Ascending aorta (tissue), 2 donors: ENCODE measurements around the gene IL20RA. TPM values are rescaled to one million over a fixed set of nuclear protein-coding genes. Genes with fewer than 3 reads are reported as not detected.

ENCODE experiments used
- DNase-seq, 2 donors: peaks; one replicate each; pipeline ENCODE4 v3.0.0-alpha.2; 2019; ENCODE audit warnings: low spot score in 2 of 2
- H3K27ac ChIP-seq, 2 donors: fragments of 200-600 bp; sonication (generic); one replicate each; pipeline ENCODE4 v1.5.1; 2016 to 2017; ENCODE audit warnings: mild to moderate bottlenecking in 1 of 2
- H3K27me3 ChIP-seq: fragments of 200-600 bp; sonication (generic); one replicate; pipeline ENCODE4 v1.5.1; 2017
- H3K36me3 ChIP-seq, 2 donors: fragments of 200-600 bp; sonication (generic); one replicate each; pipeline ENCODE4 v1.5.1; 2016
- H3K4me1 ChIP-seq, 2 donors: fragments of 200-600 bp; sonication (generic); one replicate each; pipeline ENCODE4 v1.5.1; 2016 to 2017; ENCODE audit warnings: mild to moderate bottlenecking in 1 of 2
- H3K4me3 ChIP-seq, 2 donors: fragments of 200-600 bp; sonication (generic); one replicate each; pipeline ENCODE4 v1.5.1; 2016 to 2017; ENCODE audit warnings: mild to moderate bottlenecking in 1 of 2
- H3K9me3 ChIP-seq, 2 donors: fragments of 200-600 bp; sonication (generic); one replicate each; pipeline ENCODE4 v1.5.1; 2016
- CTCF ChIP-seq, 3 experiments: fragments of 200-600 bp in 2 of 3; fragments of 450-650 bp in 1 of 3; sonication (generic) in 2 of 3; IDR thresholded peaks; one replicate each; pipeline ENCODE4 v1.5.1; 2016 to 2019; ENCODE audit warnings: antibody characterized with exemption in 3 of 3, mild to moderate bottlenecking in 1 of 3, moderate library complexity in 1 of 3
- intact Hi-C: fragments of 100-400 bp; cut with DNase I; formaldehyde crosslinking; loops from one replicate; pipeline ENCODE4 v1.15.1; 2023
- total RNA-seq: library from RNA; depleted of rRNA; stranded (reverse); fragments of >200 nt; gene quantifications from one replicate; pipeline ENCODE4 v1.1.0, GENCODE V29; 2016

Gene IL20RA
- total RNA-seq, 1 donor from 2014 or later: not detected

- Histone ChIP-seq H3K36me3 (no peaks in the 10 kb centered on the region), H3K27me3 (no peaks in the 10 kb centered on the region), H3K4me3 (no peak overlapping the region), H3K9me3 (no peaks in the 10 kb centered on the region), H3K27ac (no peak overlapping the region), H3K4me1 (no peaks in the 10 kb centered on the region)
- no peak for TF ChIP-seq CTCF (IDR thresholded peaks at IDR 0.05)
- intact Hi-C loops: no loop called here
- DNase-seq: no peak
Measured at GRCh38 chr6:136990754-136991153, 54.0 kb downstream of the IL20RA start.

- Histone ChIP-seq H3K9me3 (no peaks in the 10 kb centered on the region), H3K4me3 (peak overlapping the region; percentile 34 to 53), H3K27ac (no peak overlapping the region), H3K36me3 (no peaks in the 10 kb centered on the region), H3K4me1 (no peaks in the 10 kb centered on the region), H3K27me3 (no peaks in the 10 kb centered on the region)
- no peak for DNase-seq
- intact Hi-C loops: no loop called here
- TF ChIP-seq CTCF (IDR thresholded peaks at IDR 0.05): no peak
Measured at GRCh38 chr6:136990242-136990578, 54.6 kb downstream of the IL20RA start.

- no peak for DNase-seq
- Histone ChIP-seq H3K4me1 (no peaks in the 10 kb centered on the region), H3K27ac (no peak overlapping the region), H3K27me3 (no peaks in the 10 kb centered on the region), H3K9me3 (no peaks in the 10 kb centered on the region), H3K4me3 (peak overlapping the region; percentile 34 to 53), H3K36me3 (no peaks in the 10 kb centered on the region)
- TF ChIP-seq CTCF (IDR thresholded peaks at IDR 0.05): no peak
- intact Hi-C loops: no loop called here
Measured at GRCh38 chr6:136989571-136990241, 55.1 kb downstream of the IL20RA start.

- H3K4me3 ChIP-seq: no peak overlapping the region
- DNase-seq: no peak
Measured at GRCh38 chr6:136987526-136987925, 57.2 kb downstream of the IL20RA start.

GRCh38 chr6:136985502-136985901 lies 59.3 kb downstream of the IL20RA start:
- intact Hi-C loops: no loop called here
- no peak for DNase-seq

More at GRCh38 chr6:136987526-136987925, 57.2 kb downstream of the IL20RA start:
- Histone ChIP-seq H3K27me3 (no peaks in the 10 kb centered on the region), H3K4me1 (no peaks in the 10 kb centered on the region), H3K27ac (no peak overlapping the region), H3K9me3 (no peaks in the 10 kb centered on the region), H3K36me3 (no peaks in the 10 kb centered on the region)
- intact Hi-C loops: no loop called here
- TF ChIP-seq CTCF (IDR thresholded peaks at IDR 0.05): no peak

More at GRCh38 chr6:136985502-136985901, 59.3 kb downstream of the IL20RA start:
- H3K36me3 ChIP-seq: no peaks in the 10 kb centered on the region
- no peak overlapping the region for H3K4me3 ChIP-seq
- no peaks in the 10 kb centered on the region for H3K4me1 ChIP-seq
- H3K27me3 ChIP-seq: no peaks in the 10 kb centered on the region
- no peaks in the 10 kb centered on the region for H3K9me3 ChIP-seq
- H3K27ac ChIP-seq: no peak overlapping the region
- no peak for TF ChIP-seq CTCF (IDR thresholded peaks at IDR 0.05)
